PC-3 (cell line): ENCODE data around the gene ZNF512B. TPM values are rescaled to one million over a fixed set of nuclear protein-coding genes. Genes with fewer than 3 reads are reported as not detected.

ENCODE experiments used
- ATAC-seq: fragments of 200-7000 bp; cut with Tn5 transposase; 2 replicates; pipeline ENCODE4 v1.9.1; 2020; ENCODE audit warnings: mild to moderate bottlenecking, moderate library complexity
- BruUV-seq: library from RNA; stranded (reverse); fragments of 400-500 nt; replicated peaks from 2 replicates; lab custom pipeline; 2021; lab: Mats Ljungman, UMichigan
- CTCF ChIA-PET: fragments of 300-600 bp; sonication (Branson Sonifier 250); formaldehyde crosslinking; loops from one replicate; lab custom pipeline; 2022; ENCODE audit warnings: antibody characterized with exemption; lab: Charles Lee
- POLR2A ChIA-PET: fragments of 300-600 bp; sonication (Branson Sonifier 250); formaldehyde crosslinking; loops from one replicate; lab custom pipeline; 2022; ENCODE audit warnings: antibody characterized with exemption; ENCODE audit not compliant: unreplicated experiment; lab: Charles Lee
- DNase-seq: peaks from one replicate; pipeline ENCODE4 v3.0.0-alpha.2; 2015
- H2AFZ ChIP-seq: fragments of 300-600 bp; sonication (generic); 2 replicates; pipeline ENCODE4 v1.6.0; 2016; ENCODE audit warnings: antibody characterized with exemption, low read length
- H3F3A ChIP-seq: fragments of 300-600 bp; sonication (generic); one replicate; pipeline ENCODE4 v1.6.0; 2017; ENCODE audit warnings: antibody characterized with exemption, low read length, control low read depth, mild to moderate bottlenecking; ENCODE audit not compliant: unreplicated experiment
- H3K27ac ChIP-seq: fragments of 300-600 bp; sonication (generic); 2 replicates; pipeline ENCODE4 v1.5.1; 2016; ENCODE audit warnings: mild to moderate bottlenecking, low read length
- H3K27me3 ChIP-seq: fragments of 300-600 bp; sonication (generic); 2 replicates; pipeline ENCODE4 v1.6.1; 2016; ENCODE audit warnings: low read length, mixed read lengths
- H3K36me3 ChIP-seq: fragments of 300-600 bp; sonication (generic); 2 replicates; pipeline ENCODE4 v1.6.1; 2016; ENCODE audit warnings: low read depth, mixed run types, low read length, mixed read lengths
- H3K4me1 ChIP-seq: fragments of 300-600 bp; sonication (generic); 2 replicates; pipeline ENCODE4 v1.5.1; 2016; ENCODE audit warnings: low read length; ENCODE audit not compliant: insufficient read depth
- H3K4me2 ChIP-seq: fragments of 300-600 bp; sonication (generic); 2 replicates; pipeline ENCODE4 v1.6.0; 2016; ENCODE audit warnings: low read length
- H3K4me3 ChIP-seq: fragments of 300-600 bp; sonication (generic); 2 replicates; pipeline ENCODE4 v1.5.1; 2016; ENCODE audit warnings: mild to moderate bottlenecking, low read length, mixed read lengths
- H3K79me2 ChIP-seq: fragments of 300-600 bp; sonication (generic); 2 replicates; pipeline ENCODE4 v1.6.1; 2017; ENCODE audit warnings: low read length, mixed read lengths
- H3K9ac ChIP-seq: fragments of 300-600 bp; sonication (generic); 2 replicates; pipeline ENCODE4 v1.6.0; 2016; ENCODE audit warnings: mild to moderate bottlenecking, low read length
- H3K9me2 ChIP-seq: fragments of 300-600 bp; sonication (generic); replicated peaks from 2 replicates; pipeline ENCODE4 v1.6.1; 2016; ENCODE audit warnings: mixed run types, low read length, mixed read lengths
- H3K9me3 ChIP-seq: fragments of 300-600 bp; sonication (generic); 2 replicates; pipeline ENCODE4 v1.6.1; 2016; ENCODE audit warnings: low read length, mixed read lengths
- H4K20me1 ChIP-seq: fragments of 300-600 bp; sonication (generic); 2 replicates; pipeline ENCODE4 v1.6.1; 2016; ENCODE audit warnings: low read length, mixed read lengths
- CTCF ChIP-seq: fragments of 300-600 bp; sonication (generic); conservative IDR thresholded peaks from 2 replicates; pipeline ENCODE4 v1.5.1; 2017; ENCODE audit warnings: antibody characterized with exemption, low read depth, mild to moderate bottlenecking, low read length
- EZH2 ChIP-seq: fragments of 300-600 bp; sonication (generic); IDR thresholded peaks from one replicate; pipeline ENCODE4 v1.6.1; 2017; ENCODE audit warnings: antibody characterized with exemption, mild to moderate bottlenecking, low read length; ENCODE audit not compliant: unreplicated experiment
- EZH2phosphoT487 ChIP-seq: fragments of 300-600 bp; sonication (generic); IDR thresholded peaks from 2 replicates; pipeline ENCODE4 v1.6.1; 2018; ENCODE audit warnings: mild to moderate bottlenecking, antibody characterized with exemption, low read length, borderline replicate concordance
- intact Hi-C: fragments of 100-400 bp; cut with micrococcal nuclease; formaldehyde crosslinking; loops from 2 replicates; pipeline ENCODE4 v1.9.0; 2023
- total RNA-seq: library from RNA; depleted of rRNA; stranded (reverse); fragments of >200 nt; gene quantifications from 2 replicates; pipeline ENCODE4 v1.2.3, GENCODE V29; 2014

The ZNF512B gene
- total RNA-seq, 1 experiment from 2014 or later, result 18.0 TPM

- H4K20me1 ChIP-seq, result no peaks in the 10 kb centered on the region
- no peak overlapping the region for H3K4me3 ChIP-seq
- no peaks in the 10 kb centered on the region for H3K9me2 ChIP-seq
- H3K9me3 ChIP-seq, result no peaks in the 10 kb centered on the region
- 0 out of 2 replicates have a peak, but pooled peaks cover 14% of the 10 kb centered on the region for H3K79me2 ChIP-seq
- H3K27ac ChIP-seq, result no peak overlapping the region
- H2AFZ ChIP-seq, result no peak overlapping the region
- CTCF ChIA-PET, result no interaction called here
- H3K4me2 ChIP-seq, result no peak overlapping the region
- no peaks in the 10 kb centered on the region for H3F3A ChIP-seq
- no peak for ATAC-seq
- POLR2A ChIA-PET, result no interaction called here
- no peak overlapping the region for H3K9ac ChIP-seq
- DNase-seq, result no peak
- intact Hi-C loops, result no loop called here
- no peak for TF ChIP-seq EZH2phosphoT487
- TF ChIP-seq CTCF, result no peak
- TF ChIP-seq EZH2, result no peak
- H3K4me1 ChIP-seq, result no peaks in the 10 kb centered on the region
- H3K27me3 ChIP-seq, result no peaks in the 10 kb centered on the region
- H3K36me3 ChIP-seq, result peaks cover 70% of the 10 kb centered on the region
- no TSS peak for BruUV-seq
Observed at GRCh38 chr20:64006902-64007301, 37.2 kb upstream of the ZNF512B start.

GRCh38 chr20:64006490-64006889 is 36.8 kb upstream of the ZNF512B start:
- Histone ChIP-seq H3K9me2 (no peaks in the 10 kb centered on the region), H4K20me1 (no peaks in the 10 kb centered on the region), H3K36me3 (peaks cover 72% of the 10 kb centered on the region), H3K27me3 (no peaks in the 10 kb centered on the region), H3K27ac (no peak overlapping the region), H2AFZ (no peak overlapping the region), H3K4me1 (no peaks in the 10 kb centered on the region), H3K4me2 (no peak overlapping the region), H3K9ac (no peak overlapping the region), H3F3A (no peaks in the 10 kb centered on the region), H3K9me3 (no peaks in the 10 kb centered on the region), H3K79me2 (0 out of 2 replicates have a peak, but pooled peaks cover 14% of the 10 kb centered on the region), H3K4me3 (no peak overlapping the region)
- BruUV-seq, result no TSS peak
- ChIA-PET CTCF (no interaction called here), POLR2A (no interaction called here)
- ATAC-seq, result no peak
- intact Hi-C loops, result no loop called here
- TF ChIP-seq CTCF, result no peak
- no peak for TF ChIP-seq EZH2
- no peak for TF ChIP-seq EZH2phosphoT487
- no peak for DNase-seq

GRCh38 chr20:64005394-64005793 is 35.7 kb upstream of the ZNF512B start:
- Histone ChIP-seq H3K9me2 (no peaks in the 10 kb centered on the region), H3K4me3 (no peak overlapping the region), H3K27ac (no peak overlapping the region), H3K36me3 (peaks cover 69% of the 10 kb centered on the region), H3K4me1 (no peaks in the 10 kb centered on the region), H3K79me2 (0 out of 2 replicates have a peak, but pooled peaks cover 14% of the 10 kb centered on the region), H3K9me3 (no peaks in the 10 kb centered on the region), H2AFZ (no peak overlapping the region), H3F3A (no peaks in the 10 kb centered on the region), H4K20me1 (no peaks in the 10 kb centered on the region), H3K4me2 (no peak overlapping the region), H3K9ac (no peak overlapping the region), H3K27me3 (no peaks in the 10 kb centered on the region)
- ChIA-PET CTCF (no interaction called here), POLR2A (no interaction called here)
- TF ChIP-seq CTCF (no peak), EZH2phosphoT487 (no peak), EZH2 (no peak)
- no peak for ATAC-seq
- BruUV-seq, result no TSS peak
- no peak for DNase-seq
- intact Hi-C loops, result no loop called here
